SK-N-MC (cell line): ENCODE data around the gene CMTM1.

Experiments
- EZH2 ChIP-seq: fragments of 200-600 bp; sonication (generic); IDR thresholded peaks from one replicate; pipeline ENCODE4 v1.6.1; 2017; ENCODE audit warnings: antibody characterized with exemption
- FOXP2 ChIP-seq: optimal IDR thresholded peaks from 2 replicates; pipeline ENCODE3; 2011; ENCODE audit warnings: mild to moderate bottlenecking, moderate library complexity; ENCODE audit not compliant: insufficient read depth; ENCODE audit errors: extremely low read length, control extremely low read depth
- POLR2AphosphoS5 ChIP-seq: IDR thresholded peaks from 2 replicates; pipeline ENCODE4 v1.6.1; 2012; ENCODE audit warnings: mild to moderate bottlenecking, low read depth, low read length, borderline replicate concordance

- no peak for TF ChIP-seq POLR2AphosphoS5
- no peak for TF ChIP-seq EZH2
- no peak for TF ChIP-seq FOXP2
Measured at GRCh38 chr16:66616592-66616991, 50.4 kb downstream of the CMTM1 start.
